Jurkat, Clone E6-1 (cell line): Measurements from ENCODE around the gene VPS16.
"Not testable (repeated sequence)": the region's sequence is repeated elsewhere in the genome, so short reads cannot be mapped to it uniquely, and the experiment has no call there.

Experiments
- DNase-seq: peaks from one replicate; pipeline ENCODE4 v3.0.0-alpha.2; 2011; ENCODE audit warnings: low read depth, low spot score
- H3K4me3 ChIP-seq: 2 replicates; pipeline ENCODE4 v1.5.1; 2011; ENCODE audit warnings: mild to moderate bottlenecking, low read length, control low read depth, moderate library complexity

The VPS16 gene

GRCh38 chr20:2826655-2827054 is 13.9 kb upstream of the VPS16 start:
- DNase-seq: no peak
- no peak overlapping the region for H3K4me3 ChIP-seq

DNA sequence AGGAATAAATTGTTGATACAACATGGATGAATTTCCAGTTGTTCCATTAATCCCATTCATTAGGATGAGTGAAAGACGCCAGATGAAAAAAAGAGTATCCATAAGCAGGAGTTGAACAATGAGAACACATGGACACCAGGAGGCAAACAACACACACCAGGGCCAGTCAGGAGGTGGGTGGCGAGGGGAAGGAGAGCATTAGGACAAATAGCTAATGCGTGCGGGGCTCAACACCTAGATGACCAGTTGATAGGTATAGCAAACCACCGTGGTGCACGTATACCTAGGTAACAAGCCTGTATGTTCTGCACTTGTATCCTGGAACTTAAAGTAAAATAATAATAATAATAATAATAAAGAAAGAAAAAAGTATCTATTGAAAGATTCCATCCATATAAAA is 11.2 kb upstream of the VPS16 start:
- no peak for DNase-seq
- H3K4me3 ChIP-seq: no peak overlapping the region

GRCh38 chr20:2831206-2831605 is 9.3 kb upstream of the VPS16 start:
- H3K4me3 ChIP-seq, DNase-seq: not testable (repeated sequence)

DNA sequence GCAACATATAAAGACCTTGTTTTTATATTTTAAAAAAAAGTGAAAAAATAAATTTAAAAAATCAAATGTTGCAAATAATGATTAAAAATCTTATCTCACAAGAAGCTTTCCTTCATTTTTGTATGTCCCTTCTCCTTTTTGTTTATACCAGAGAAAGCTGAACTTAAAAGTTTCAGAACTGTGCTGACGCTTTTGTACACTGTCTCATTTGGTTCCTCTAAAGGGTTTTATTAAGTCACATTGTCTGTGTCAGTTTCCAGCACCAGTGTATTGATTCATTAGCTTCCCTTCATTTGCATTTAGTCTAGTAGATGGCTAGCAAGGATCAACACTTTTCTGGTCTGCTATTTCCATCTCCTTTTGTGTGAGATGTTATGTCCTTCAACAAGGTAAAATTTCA is 6.8 kb upstream of the VPS16 start:
- no peak overlapping the region for H3K4me3 ChIP-seq
- DNase-seq: no peak

DNA sequence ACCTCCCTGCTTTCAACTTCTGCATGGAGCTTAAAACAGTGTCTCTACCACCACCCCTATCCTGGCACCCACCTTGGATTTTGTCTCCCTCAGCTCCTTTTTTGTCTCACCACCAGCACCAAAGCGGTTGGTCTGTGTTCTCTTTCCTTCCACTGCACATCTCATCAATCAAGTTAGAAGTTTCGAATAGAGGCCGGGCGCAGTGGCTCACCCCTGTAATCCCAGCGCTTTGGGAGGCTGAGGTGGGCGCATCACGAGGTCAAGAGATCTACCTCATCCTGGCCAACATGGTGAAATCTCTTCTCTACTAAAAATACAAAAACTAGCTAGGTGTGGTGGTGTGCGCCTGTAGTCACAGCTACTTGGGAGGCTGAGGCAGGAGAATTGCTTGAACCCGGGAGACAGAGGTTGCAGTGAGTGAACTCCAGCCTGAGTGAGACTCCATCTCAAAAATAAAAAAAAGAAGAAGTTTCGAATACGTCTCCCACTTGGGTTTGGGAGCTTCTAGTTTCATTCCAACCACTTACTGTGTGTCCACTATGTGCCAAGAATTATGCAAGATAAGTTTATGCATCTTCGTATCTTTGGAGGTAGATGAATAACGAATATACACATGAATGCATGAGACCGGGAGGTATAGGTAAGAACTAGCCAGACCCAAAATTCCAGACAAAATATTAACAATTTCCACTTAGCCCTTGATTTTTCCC is 6.0 kb upstream of the VPS16 start:
- DNase-seq: no peak
- no peak overlapping the region for H3K4me3 ChIP-seq

DNA sequence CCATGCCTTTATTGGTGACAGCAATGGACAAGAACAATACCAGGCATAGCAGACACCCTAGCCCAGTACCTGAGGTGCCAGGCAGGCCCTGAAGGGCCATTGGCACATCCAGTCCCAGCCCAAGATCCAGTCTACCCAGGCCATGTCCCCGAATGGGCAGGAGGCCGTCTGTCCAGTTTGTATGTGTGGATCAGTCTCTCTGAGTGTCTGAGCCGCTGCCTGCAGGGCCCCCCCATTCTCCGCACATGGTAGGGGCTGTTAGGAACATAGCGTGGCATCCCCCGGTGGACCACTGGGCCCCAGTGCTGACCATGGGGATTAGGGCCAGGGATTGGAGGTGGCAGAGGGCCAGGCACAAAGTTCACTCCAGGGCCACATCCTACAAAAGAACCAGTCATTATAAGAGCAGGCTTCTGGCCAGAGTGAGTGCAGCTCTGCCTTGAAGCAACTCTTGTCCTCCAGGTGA is 5.2 kb upstream of the VPS16 start:
- H3K4me3 ChIP-seq: no peak overlapping the region
- DNase-seq: no peak

GRCh38 chr20:2836035-2836434 is 4.5 kb upstream of the VPS16 start:
- H3K4me3 ChIP-seq: no peak overlapping the region
- no peak for DNase-seq

DNA sequence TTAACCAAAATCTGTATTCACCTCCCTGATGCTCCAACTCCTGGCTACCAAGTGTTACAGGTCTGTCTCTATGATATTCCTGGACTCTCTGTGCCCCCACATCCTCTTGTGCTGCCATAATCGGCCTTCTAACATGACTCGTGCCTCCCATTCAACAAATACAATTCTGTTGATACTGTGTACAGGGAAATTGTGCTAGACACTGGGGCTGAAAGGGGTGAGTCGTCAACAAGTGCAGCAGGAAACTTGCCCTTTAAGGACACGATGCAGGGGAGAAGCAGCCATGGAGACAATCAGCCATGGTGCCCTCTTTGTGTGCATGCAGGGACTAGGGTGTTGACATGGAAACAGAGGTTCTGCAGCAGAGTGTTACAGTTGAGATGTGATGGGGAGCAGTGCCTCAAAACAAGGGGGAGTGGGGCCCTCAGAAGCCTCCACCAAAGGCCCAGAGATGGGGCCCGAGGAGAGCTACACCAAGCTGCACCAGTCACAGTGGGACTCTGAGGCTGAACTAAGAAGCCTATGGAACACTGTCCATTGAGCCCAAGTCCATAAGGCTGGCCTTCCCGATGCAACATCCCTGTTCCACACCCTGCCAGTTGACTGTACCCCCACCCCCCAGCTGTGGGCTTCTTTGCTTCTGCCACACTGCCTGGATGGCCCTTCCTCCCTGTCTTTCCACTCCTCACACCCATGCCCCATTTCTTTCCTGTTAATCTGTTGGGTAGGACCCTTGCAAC is 3.2 kb upstream of the VPS16 start:
- DNase-seq: no peak
- no peak overlapping the region for H3K4me3 ChIP-seq

DNA sequence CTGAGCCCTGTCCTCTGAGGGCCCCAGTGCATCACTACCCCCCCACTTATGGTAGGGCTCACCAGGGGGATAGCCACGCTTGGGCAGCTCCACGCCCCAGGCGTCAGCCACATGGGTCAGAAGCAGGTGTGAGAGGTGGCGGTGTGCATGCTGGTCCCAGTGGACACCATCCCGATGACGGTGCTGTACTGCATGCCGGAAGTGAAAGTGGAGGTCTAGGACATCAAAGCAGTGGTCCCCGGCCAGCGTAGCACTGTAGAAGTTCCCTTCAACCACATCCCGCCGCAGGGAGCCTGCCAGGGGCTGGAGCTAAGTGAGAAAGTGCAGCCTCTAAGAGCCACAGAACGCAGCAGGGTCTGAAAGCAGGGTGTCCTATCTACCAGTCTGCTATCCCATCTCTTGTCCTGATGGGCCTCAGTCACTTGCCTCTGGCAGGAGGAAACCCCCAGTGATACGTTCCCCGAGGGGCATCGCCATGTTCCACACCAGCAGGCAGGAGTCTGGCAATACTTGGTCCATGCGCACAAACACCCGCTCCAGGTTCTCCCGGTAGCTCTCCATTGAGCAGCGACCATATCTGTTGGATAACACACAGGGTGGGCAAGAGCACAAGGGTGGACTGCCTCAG is 2.3 kb upstream of the VPS16 start:
- DNase-seq: no peak

DNA sequence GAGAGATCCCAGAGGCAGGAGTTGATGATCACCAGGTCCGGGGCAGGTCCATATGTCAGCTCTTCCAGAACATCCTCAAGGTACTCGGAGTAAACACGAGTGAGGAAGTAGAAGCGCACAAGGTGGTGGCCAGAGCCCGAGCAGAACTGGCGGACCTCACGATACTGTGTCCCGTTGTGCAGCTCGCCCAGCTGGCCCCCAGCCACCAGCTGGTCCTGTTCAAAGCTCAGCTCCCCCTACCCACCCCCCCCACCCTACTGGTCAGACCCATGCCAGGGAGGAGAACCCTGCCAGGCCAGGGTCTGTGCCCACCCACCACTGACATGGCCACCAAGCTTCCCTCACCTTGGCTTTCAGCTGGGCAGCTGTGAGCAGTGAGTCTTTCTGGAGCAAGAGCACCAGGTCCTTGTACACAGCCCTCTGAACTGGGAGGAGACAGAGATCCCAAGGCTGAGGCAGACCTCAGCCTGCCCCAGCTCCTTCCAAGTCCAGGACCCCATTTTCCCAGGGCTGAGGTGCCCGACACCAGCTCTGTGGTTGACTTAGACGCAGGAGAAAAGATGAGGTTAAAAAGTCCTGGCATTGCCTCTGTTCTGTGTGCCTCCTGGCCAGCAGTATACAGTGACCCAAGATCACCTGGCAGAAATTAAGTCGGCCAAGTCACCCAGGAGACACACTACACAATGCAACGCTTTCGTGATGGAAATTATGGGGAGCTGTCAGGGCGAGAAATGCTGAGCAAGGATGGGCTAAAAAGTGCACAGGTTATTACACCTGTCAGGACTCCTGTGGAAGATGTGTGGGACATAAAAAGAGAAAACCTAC is 1.5 kb upstream of the VPS16 start:
- no peak for DNase-seq
- H3K4me3 ChIP-seq: no peak overlapping the region

More for the DNA sequence above, 2.3 kb upstream of the VPS16 start:
- H3K4me3 ChIP-seq: no peak overlapping the region

GRCh38 chr20:2839732-2840137 is 810 bp upstream of the VPS16 start:
- DNase-seq: no peak
- H3K4me3 ChIP-seq: peak overlapping the region; percentile 69

GRCh38 chr20:2840967-2841531 is 504 bp downstream of the VPS16 start:
- no peak for DNase-seq
- peak overlapping the region; percentile 69 for H3K4me3 ChIP-seq

- H3K4me3 ChIP-seq: no peak overlapping the region
- DNase-seq: no peak
These were observed 5.1 kb downstream of the VPS16 start for GRCh38 chr20:2845607-2846006.

- no peak overlapping the region for H3K4me3 ChIP-seq
- no peak for DNase-seq
These were observed 6.2 kb downstream of the VPS16 start for GRCh38 chr20:2846698-2847097.

GRCh38 chr20:2847802-2848201 is 7.3 kb downstream of the VPS16 start:
- no peak for DNase-seq
- no peak overlapping the region for H3K4me3 ChIP-seq

DNA sequence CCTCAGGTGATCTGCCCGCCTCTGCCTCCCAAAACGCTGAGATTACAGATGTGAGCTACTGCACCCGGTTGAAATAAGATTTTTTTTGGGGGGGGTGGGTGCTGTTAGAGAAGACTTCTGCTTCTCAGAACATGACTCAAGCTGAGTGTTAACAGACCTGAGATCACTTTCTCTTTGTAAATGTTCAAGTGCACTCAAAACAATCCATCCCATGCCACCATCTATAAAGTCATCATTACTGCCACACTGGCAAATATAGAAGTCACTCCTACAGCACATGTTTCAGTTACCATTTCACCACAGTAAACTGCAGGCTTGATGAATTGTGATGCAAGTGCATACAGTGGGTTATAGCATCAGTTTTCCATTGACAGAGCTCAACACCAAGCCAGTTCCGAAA is 9.0 kb downstream of the VPS16 start:
- DNase-seq: no peak
- H3K4me3 ChIP-seq: no peak overlapping the region

DNA sequence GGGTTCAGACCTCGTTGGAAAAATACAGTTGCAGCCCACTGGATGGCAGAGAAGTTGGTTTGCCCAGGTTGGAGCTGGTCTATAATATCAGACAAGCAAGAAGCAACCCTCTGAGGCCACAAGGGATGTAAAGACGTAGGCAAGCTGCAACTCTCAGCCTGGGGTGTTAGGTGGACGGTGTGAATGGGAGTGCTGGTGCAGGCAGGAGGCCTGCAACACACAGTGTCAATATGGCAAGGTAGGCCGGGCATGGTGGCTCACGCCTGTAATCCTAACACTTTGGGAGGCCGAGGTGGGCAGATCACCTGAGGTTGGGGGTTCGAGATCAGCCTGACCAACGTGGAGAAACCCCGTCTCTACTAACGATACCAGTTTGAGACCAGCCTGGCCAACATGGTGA is 10.5 kb downstream of the VPS16 start:
- no peak for DNase-seq
- H3K4me3 ChIP-seq: no peak overlapping the region

- DNase-seq: no peak
- no peak overlapping the region for H3K4me3 ChIP-seq
These were observed 18.0 kb downstream of the VPS16 start for GRCh38 chr20:2858591-2858990.
